Measurements from ENCODE around the gene SPACA1.

DNA sequence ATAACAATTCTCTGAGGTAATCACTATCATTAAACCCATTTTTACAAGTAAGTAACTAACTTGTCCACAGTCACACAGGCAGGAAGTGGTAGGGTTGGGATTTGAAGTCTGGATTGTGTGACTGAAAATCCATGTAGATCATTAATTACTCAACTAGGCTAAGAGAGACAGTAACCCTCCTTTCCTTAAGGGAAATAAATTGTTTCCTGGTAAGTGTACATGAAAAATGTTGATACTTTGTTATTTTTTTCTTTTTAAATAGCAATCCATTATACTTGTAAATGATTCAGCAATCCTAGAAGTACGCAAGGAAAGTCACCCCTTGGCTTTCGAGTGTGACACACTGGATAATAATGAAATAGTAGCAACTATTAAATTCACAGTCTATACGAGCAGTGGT is 11.6 kb downstream of the SPACA1 start:
- TF ChIP-seq CTCF (IDR thresholded peaks at IDR 0.05) (no peak), POLR2A (IDR thresholded peaks at IDR 0.05) (no peak)
